Activated CD8-positive, alpha-beta memory T cell treated with anti-CD3 and anti-CD28 coated beads for 4 hours (primary cell): ENCODE data around the gene ARHGAP31.
"Not testable (repeated sequence)": the region's sequence is repeated elsewhere in the genome, so short reads cannot be mapped to it uniquely, and the experiment has no call there.

Experiments used
- DNase-seq, 2 donors: peaks; one replicate each; pipeline ENCODE4 v3.0.0-alpha.2; 2020; ENCODE audit warnings: low read depth in 2 of 2

The ARHGAP31 gene

GRCh38 chr3:119293871-119294695 is at the start of gene ARHGAP31:
TSS of gene ARHGAP31 (plus strand) at chr3:119294383. CDS start at chr3:119294905, 522 bp downstream.
- peak; percentile 71 to 82 for DNase-seq

GRCh38 chr3:119245778-119246177 is 48.4 kb upstream of the ARHGAP31 start:
- no peak for DNase-seq

- DNase-seq, result no peak
Measured at GRCh38 chr3:119255214-119255613, 39.0 kb upstream of the ARHGAP31 start.

GRCh38 chr3:119257111-119257510 is 37.1 kb upstream of the ARHGAP31 start:
- no peak for DNase-seq

- no peak for DNase-seq
Measured at GRCh38 chr3:119257654-119258410, 36.4 kb upstream of the ARHGAP31 start.

- DNase-seq, result no peak
Measured at GRCh38 chr3:119258915-119259314, 35.3 kb upstream of the ARHGAP31 start.

- DNase-seq, result no peak
Measured at GRCh38 chr3:119259821-119260220, 34.4 kb upstream of the ARHGAP31 start.

- no peak for DNase-seq
Measured at GRCh38 chr3:119261055-119261454, 33.1 kb upstream of the ARHGAP31 start.

GRCh38 chr3:119270212-119270611 is 24.0 kb upstream of the ARHGAP31 start:
- DNase-seq, result not testable (repeated sequence)

- no peak for DNase-seq
Measured at GRCh38 chr3:119276680-119277079, 17.5 kb upstream of the ARHGAP31 start.

GRCh38 chr3:119279101-119279554 is 15.1 kb upstream of the ARHGAP31 start:
- DNase-seq, result no peak

GRCh38 chr3:119279584-119280243 is 14.5 kb upstream of the ARHGAP31 start:
- no peak for DNase-seq

- no peak for DNase-seq
Measured at GRCh38 chr3:119288669-119289403, 5.3 kb upstream of the ARHGAP31 start.

GRCh38 chr3:119289404-119289770 is 4.8 kb upstream of the ARHGAP31 start:
- no peak for DNase-seq

- no peak for DNase-seq
Measured at GRCh38 chr3:119290613-119291012, 3.6 kb upstream of the ARHGAP31 start.

GRCh38 chr3:119291062-119291700 is 3.0 kb upstream of the ARHGAP31 start:
- DNase-seq, result no peak

GRCh38 chr3:119292666-119293065 is 1.5 kb upstream of the ARHGAP31 start:
- DNase-seq, result no peak

- DNase-seq, result no peak
Measured at GRCh38 chr3:119293105-119293870, 895 bp upstream of the ARHGAP31 start.

- peak; percentile 36 to 51 for DNase-seq
Measured at GRCh38 chr3:119294696-119295671, 801 bp downstream of the ARHGAP31 start.
